Endothelial cell of umbilical vein (primary cell): ENCODE results near the gene KIFAP3. TPM values are rescaled to one million over a fixed set of nuclear protein-coding genes. Genes with fewer than 3 reads are reported as not detected.

Experiments
- BruUV-seq: library from RNA; stranded (reverse); fragments of 400-500 nt; replicated peaks from 2 replicates; lab custom pipeline; 2021; lab: Mats Ljungman, UMichigan
- CTCF ChIA-PET: fragments of 300-600, 350-600 bp; sonication (Branson Sonifier 250); formaldehyde crosslinking; loops from one replicate; lab custom pipeline; 2021; ENCODE audit warnings: antibody characterized with exemption, inconsistent platforms; lab: Charles Lee
- POLR2A ChIA-PET: fragments of 300-600, 350-600 bp; sonication (Branson Sonifier 250); formaldehyde crosslinking; loops from one replicate; lab custom pipeline; 2021; ENCODE audit warnings: antibody characterized with exemption, inconsistent platforms; lab: Charles Lee
- DNase-seq: peaks from one replicate; pipeline ENCODE4 v3.0.0-alpha.2; 2011; ENCODE audit warnings: low read depth, low spot score
- FAIRE-seq: peaks from 2 replicates; lab custom pipeline; 2011; peaks lifted over from hg19 to GRCh38; lab: Jason Lieb, UNC
- H2AFZ ChIP-seq: 2 replicates; pipeline ENCODE4 v1.6.0; 2012; ENCODE audit warnings: low read depth, low read length, control low read depth, inconsistent platforms
- H3K27ac ChIP-seq: 2 replicates; pipeline ENCODE4 v1.5.1; 2011; ENCODE audit warnings: low read depth, mild to moderate bottlenecking, control low read depth, low read length, moderate library complexity; ENCODE audit not compliant: insufficient read depth
- H3K27me3 ChIP-seq, 2 experiments: 2 replicates each; pipeline versions ENCODE4 v1.6.0 to v1.6.1; 2011; ENCODE audit warnings: low read length in 2 of 2, mixed read lengths in 1 of 2; ENCODE audit not compliant: control insufficient read depth in 2 of 2, insufficient read depth in 2 of 2
- H3K36me3 ChIP-seq, 2 experiments: 2 replicates in 1 of 2; 3 replicates in 1 of 2; pipeline ENCODE4 v1.5.1; 2011; ENCODE audit warnings: low read length in 2 of 2, mild to moderate bottlenecking in 1 of 2, moderate library complexity in 1 of 2; ENCODE audit not compliant: control insufficient read depth in 2 of 2, insufficient read depth in 2 of 2; ENCODE audit errors: extremely low read depth in 1 of 2
- H3K4me1 ChIP-seq: 3 replicates; pipeline ENCODE4 v1.5.1; 2011; ENCODE audit warnings: mild to moderate bottlenecking, low read length; ENCODE audit not compliant: control insufficient read depth, insufficient read depth; ENCODE audit errors: extremely low read depth
- H3K4me2 ChIP-seq: 2 replicates; pipeline ENCODE4 v1.6.1; 2011; ENCODE audit warnings: low read length, control low read depth, mixed read lengths; ENCODE audit not compliant: insufficient read depth
- H3K4me3 ChIP-seq, 3 experiments: fragments of 200-600 bp in 1 of 3; sonication (generic), shearing (Covaris generic) in 1 of 3; replicated peaks in 1 of 3; 2 replicates each; pipeline ENCODE4 v1.5.1; 2011 to 2016; ENCODE audit warnings: control low read depth in 3 of 3, low read length in 3 of 3, mild to moderate bottlenecking in 2 of 3, inconsistent platforms in 1 of 3, low read depth in 1 of 3, moderate library complexity in 1 of 3; ENCODE audit not compliant: insufficient read depth in 1 of 3
- H3K79me2 ChIP-seq: 2 replicates; pipeline ENCODE4 v1.6.0; 2012; ENCODE audit warnings: low read length, inconsistent platforms; ENCODE audit not compliant: control insufficient read depth, insufficient read depth
- H3K9ac ChIP-seq: replicated peaks from 2 replicates; pipeline ENCODE3; 2011; ENCODE audit warnings: low read length, control low read depth; ENCODE audit not compliant: insufficient read depth; ENCODE audit errors: extremely low read depth
- H3K9me1 ChIP-seq: replicated peaks from 3 replicates; pipeline ENCODE4 v1.6.0; 2011; ENCODE audit warnings: mild to moderate bottlenecking, low read length; ENCODE audit not compliant: control insufficient read depth, insufficient read depth; ENCODE audit errors: extremely low read depth
- H3K9me3 ChIP-seq: replicated peaks from 2 replicates; pipeline ENCODE4 v1.5.1; 2012; ENCODE audit warnings: low read length, inconsistent platforms; ENCODE audit not compliant: control insufficient read depth, insufficient read depth
- H4K20me1 ChIP-seq: replicated peaks from 2 replicates; pipeline ENCODE3; 2011; ENCODE audit warnings: mild to moderate bottlenecking, low read length; ENCODE audit not compliant: control insufficient read depth, insufficient read depth; ENCODE audit errors: extremely low read depth
- EZH2 ChIP-seq: IDR thresholded peaks from 2 replicates; pipeline ENCODE4 v1.6.1; 2012; ENCODE audit warnings: borderline replicate concordance, low read depth, mild to moderate bottlenecking, moderate library complexity, low read length, inconsistent platforms; ENCODE audit not compliant: severe bottlenecking
- FOS ChIP-seq: IDR thresholded peaks from 2 replicates; pipeline ENCODE4 v1.6.1; 2011; ENCODE audit warnings: mild to moderate bottlenecking, low read length, moderate library complexity, borderline replicate concordance; ENCODE audit not compliant: insufficient read depth
- GATA2 ChIP-seq: IDR thresholded peaks from 2 replicates; pipeline ENCODE4 v1.7.0; 2011; ENCODE audit warnings: low read depth, mild to moderate bottlenecking, moderate library complexity, mixed read lengths, low read length; ENCODE audit not compliant: insufficient read length, insufficient read depth
- JUN ChIP-seq: IDR thresholded peaks from 2 replicates; pipeline ENCODE4 v1.6.1; 2011; ENCODE audit warnings: borderline replicate concordance, low read depth; ENCODE audit not compliant: insufficient read length, insufficient read depth
- MYC ChIP-seq: IDR thresholded peaks from one replicate; pipeline ENCODE4 v1.6.1; 2011; ENCODE audit warnings: mild to moderate bottlenecking, low read depth, low read length
- POLR2A ChIP-seq: IDR thresholded peaks from 2 replicates; pipeline ENCODE4 v1.6.1; 2012; ENCODE audit warnings: low read depth, mild to moderate bottlenecking, control low read depth, low read length
- POLR2AphosphoS5 ChIP-seq: IDR thresholded peaks from 2 replicates; pipeline ENCODE4 v1.6.1; 2012; ENCODE audit warnings: low read depth, mild to moderate bottlenecking, control low read depth, low read length, moderate library complexity; ENCODE audit not compliant: insufficient read depth
- dilution Hi-C: fragments of 300-500 bp; cut with MboI; formaldehyde crosslinking; loops from one replicate; pipeline ENCODE4 v1.15.0; 2019; ENCODE audit warnings: low sequenced_read_pairs; ENCODE audit not compliant: extremely low pct_ligation_motif_present
- intact Hi-C: fragments of 100-400 bp; cut with micrococcal nuclease; formaldehyde crosslinking; loops from one replicate; pipeline ENCODE4 v1.10.0; 2022
- polyA plus RNA-seq, 4 experiments: library from polyadenylated mRNA; depleted of rRNA in 3 of 4; stranded (reverse) in 3 of 4; unstranded in 1 of 4; fragments of >200 nt; gene quantifications; 2 replicates each; pipeline versions ENCODE4 v1.2.1 to v1.2.3, GENCODE V29; 2011 to 2012; ENCODE audit warnings: missing spikeins in 1 of 4
- total RNA-seq: library from RNA; stranded (reverse); gene quantifications from 2 replicates; pipeline ENCODE4 v1.2.3, GENCODE V29; 2021
- TF ChIP-seq, protein P1 (sequence below), 2 donors: IDR thresholded peaks; 1 replicate in 1 of 2; 2 replicates in 1 of 2; pipeline ENCODE4 v1.5.1; 2011; ENCODE audit warnings: low read length in 2 of 2, mild to moderate bottlenecking in 2 of 2, moderate library complexity in 2 of 2, control low read depth in 1 of 2, inconsistent platforms in 1 of 2, low read depth in 1 of 2; ENCODE audit not compliant: insufficient read depth in 1 of 2; ENCODE audit errors: extremely low read depth in 1 of 2
- TF ChIP-seq, protein P2 (sequence below): IDR thresholded peaks from 2 replicates; pipeline ENCODE4 v1.6.1; 2011; ENCODE audit not compliant: insufficient read depth, insufficient read length

The KIFAP3 gene
- total and polyA plus RNA-seq, 2 donors (not counting 3 experiments of a cell fraction or from before 2014, with no cell fraction given), result 6.4 to 17.5 TPM

DNA sequence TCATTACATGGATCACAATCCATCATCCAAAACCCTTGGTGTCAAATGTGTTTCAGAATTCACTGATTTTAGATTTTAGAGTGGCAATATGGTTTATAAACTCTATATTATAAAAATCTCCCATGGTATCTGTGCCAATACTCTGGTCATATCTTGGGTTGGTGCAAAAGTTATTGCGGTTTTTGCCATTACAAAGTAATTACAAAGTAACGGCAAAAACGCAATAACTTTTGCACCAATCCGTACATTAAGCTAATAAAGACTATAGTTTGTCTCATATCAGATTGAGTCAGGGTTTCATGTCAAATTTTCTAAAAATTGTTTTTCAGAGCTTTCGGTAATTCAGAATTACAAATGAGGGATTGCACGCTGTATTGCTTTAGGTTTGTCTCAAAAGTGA, 47.9 kb upstream of the KIFAP3 start:
- BruUV-seq, result no TSS peak
- dilution Hi-C loops, result no loop called here
- H3K79me2 ChIP-seq, result no peaks in the 10 kb centered on the region

More for the DNA sequence above, 47.9 kb upstream of the KIFAP3 start:
- TF ChIP-seq GATA2 (no peak), EZH2 (no peak), POLR2AphosphoS5 (no peak), JUN (no peak), FOS (no peak), MYC (no peak), POLR2A (no peak)
- TF ChIP-seq, protein P1, sequence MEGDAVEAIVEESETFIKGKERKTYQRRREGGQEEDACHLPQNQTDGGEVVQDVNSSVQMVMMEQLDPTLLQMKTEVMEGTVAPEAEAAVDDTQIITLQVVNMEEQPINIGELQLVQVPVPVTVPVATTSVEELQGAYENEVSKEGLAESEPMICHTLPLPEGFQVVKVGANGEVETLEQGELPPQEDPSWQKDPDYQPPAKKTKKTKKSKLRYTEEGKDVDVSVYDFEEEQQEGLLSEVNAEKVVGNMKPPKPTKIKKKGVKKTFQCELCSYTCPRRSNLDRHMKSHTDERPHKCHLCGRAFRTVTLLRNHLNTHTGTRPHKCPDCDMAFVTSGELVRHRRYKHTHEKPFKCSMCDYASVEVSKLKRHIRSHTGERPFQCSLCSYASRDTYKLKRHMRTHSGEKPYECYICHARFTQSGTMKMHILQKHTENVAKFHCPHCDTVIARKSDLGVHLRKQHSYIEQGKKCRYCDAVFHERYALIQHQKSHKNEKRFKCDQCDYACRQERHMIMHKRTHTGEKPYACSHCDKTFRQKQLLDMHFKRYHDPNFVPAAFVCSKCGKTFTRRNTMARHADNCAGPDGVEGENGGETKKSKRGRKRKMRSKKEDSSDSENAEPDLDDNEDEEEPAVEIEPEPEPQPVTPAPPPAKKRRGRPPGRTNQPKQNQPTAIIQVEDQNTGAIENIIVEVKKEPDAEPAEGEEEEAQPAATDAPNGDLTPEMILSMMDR (IDR thresholded peaks at IDR 0.05; ENCODE audit: extremely low read depth in 1 of 2, insufficient read depth in 1 of 2, low read depth in 1 of 2, low read length in 2 of 2), result no peak
- TF ChIP-seq, protein P2, sequence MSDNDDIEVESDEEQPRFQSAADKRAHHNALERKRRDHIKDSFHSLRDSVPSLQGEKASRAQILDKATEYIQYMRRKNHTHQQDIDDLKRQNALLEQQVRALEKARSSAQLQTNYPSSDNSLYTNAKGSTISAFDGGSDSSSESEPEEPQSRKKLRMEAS, result no peak
- H3K4me2 ChIP-seq, result no peak overlapping the region
- H3K4me3 ChIP-seq, result no peak overlapping the region
- FAIRE-seq (no peak), DNase-seq (no peak)
- ChIA-PET CTCF (interaction anchor here (0.7 kb wide), 1 partner anchor 1049 kb away, joined by 4 read pairs; no protein-coding TSS in a partner anchor), POLR2A (no interaction called here)
- H3K9ac ChIP-seq, result no peak overlapping the region
- no peaks in the 10 kb centered on the region for H3K36me3 ChIP-seq
- intact Hi-C loops, result no loop called here
- no peaks in the 10 kb centered on the region for H3K4me1 ChIP-seq
- no peaks in the 10 kb centered on the region for H3K9me3 ChIP-seq
- H4K20me1 ChIP-seq, result no peaks in the 10 kb centered on the region
- no peak overlapping the region for H2AFZ ChIP-seq
- no peaks in the 10 kb centered on the region for H3K9me1 ChIP-seq
- no peak overlapping the region for H3K27ac ChIP-seq
- no peaks in the 10 kb centered on the region for H3K27me3 ChIP-seq
